GM21723 (cell line): Measurements from ENCODE around the gene MICU1.

Experiments
- ATAC-seq: cut with Tn5 transposase; IDR thresholded peaks from one replicate; pipeline ENCODE4 v1.9.1; 2021; ENCODE audit warnings: mild to moderate bottlenecking, moderate library complexity; ENCODE audit not compliant: unreplicated experiment

Gene MICU1

DNA sequence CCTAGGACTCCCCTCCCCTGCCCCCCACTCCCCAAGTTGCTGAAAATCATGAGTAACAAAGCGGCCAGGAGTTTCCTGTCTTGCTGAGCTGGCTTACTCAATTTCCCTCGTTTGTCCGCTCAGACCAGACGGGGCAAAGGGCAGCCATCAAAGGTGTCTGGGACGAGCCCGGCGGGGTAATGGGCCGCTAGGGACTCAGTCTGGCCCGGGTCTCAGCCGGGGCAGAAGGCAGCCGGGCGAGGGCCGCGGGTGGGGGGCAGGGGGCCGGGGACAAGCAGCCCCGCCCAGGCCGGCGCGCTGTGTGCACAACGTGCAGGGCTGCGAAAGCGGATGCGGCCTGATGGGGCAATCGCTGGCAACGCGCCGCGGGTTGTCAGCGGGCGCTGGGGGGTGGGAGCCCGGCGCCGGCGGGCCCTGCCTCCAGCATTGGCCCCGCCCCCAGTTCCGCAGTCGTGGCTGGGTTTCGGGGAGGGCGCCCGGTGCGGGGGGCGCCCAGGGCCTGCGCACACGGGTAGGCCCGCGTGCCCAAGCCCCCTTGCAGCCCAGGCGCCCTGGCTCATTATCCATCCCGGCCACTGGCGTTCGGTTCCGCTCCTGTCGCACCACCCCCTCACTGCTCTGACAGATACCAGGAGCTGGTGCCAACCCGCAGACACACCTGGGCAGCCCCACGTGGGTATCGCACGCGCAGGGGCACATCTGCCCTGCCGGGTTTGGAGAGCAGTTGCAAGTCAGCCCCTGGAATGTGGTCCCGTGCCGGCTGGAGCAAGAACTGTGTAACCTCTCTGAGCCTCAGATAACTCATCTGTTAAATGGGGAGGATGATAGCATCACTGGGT, 306.2 kb downstream of the MICU1 start:
- ATAC-seq, result peak; percentile 58

DNA sequence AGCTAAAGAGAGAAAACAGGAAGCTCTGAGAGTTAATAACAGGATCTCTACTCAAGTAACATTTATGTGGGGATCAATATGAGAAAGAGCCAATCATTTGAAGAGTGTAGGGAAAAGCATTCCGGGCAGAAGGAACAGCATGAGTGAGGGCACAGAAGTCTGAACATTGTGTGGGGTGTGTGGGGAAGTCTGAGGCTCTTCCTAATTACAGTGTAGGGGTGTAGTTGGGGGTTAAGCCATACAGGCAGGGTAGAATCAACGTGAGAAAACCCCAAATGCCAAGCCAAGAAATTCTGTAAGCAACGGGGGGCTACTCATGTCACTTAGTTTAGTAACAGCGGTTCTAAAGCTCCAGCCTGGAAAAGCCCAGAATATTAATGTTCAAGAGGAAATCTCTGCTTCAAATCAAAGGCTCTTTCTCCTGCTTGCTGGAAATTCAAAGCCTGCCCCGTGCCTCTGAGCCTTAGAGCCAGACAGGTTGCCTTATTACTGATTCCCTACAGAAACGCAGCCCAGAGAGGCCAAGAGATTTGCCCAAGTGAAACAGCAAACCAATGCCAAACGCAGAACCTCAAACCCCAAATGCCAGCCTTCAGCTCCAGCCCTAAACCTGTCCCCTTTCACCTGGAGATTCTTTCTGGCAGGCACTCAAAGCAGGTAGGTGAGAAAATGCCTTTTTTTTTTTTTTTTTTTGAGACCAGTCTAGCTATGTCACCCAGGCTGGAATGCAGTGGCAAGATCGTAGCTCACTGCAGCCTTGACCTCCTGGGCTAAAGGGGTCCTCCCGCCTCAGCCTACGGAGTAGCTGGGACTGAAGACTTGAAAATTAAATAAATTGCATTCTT, 307.2 kb downstream of the MICU1 start:
- no peak for ATAC-seq
